Endodermal cell (in vitro differentiated cells): Measurements from ENCODE around the gene SCIMP. TPM values are rescaled to one million over a fixed set of nuclear protein-coding genes. Genes with fewer than 3 reads are reported as not detected.
"Not testable (repeated sequence)": the region's sequence is repeated elsewhere in the genome, so short reads cannot be mapped to it uniquely, and the experiment has no call there.

ENCODE experiments used
- DNase-seq: peaks from one replicate; pipeline ENCODE4 v3.0.0-alpha.2; 2017
- H3K27ac ChIP-seq: 2 replicates; pipeline ENCODE4 v1.5.1; 2013; ENCODE audit warnings: mild to moderate bottlenecking, low read depth, low read length, moderate library complexity
- H3K27me3 ChIP-seq: 2 replicates; pipeline ENCODE4 v1.6.1; 2013; ENCODE audit warnings: mild to moderate bottlenecking, low read length, moderate library complexity; ENCODE audit not compliant: insufficient read depth, control insufficient read depth, poor library complexity, severe bottlenecking
- H3K36me3 ChIP-seq: 2 replicates; pipeline ENCODE4 v1.7.0; 2013; ENCODE audit warnings: mild to moderate bottlenecking, low read length, moderate library complexity; ENCODE audit not compliant: control insufficient read depth, insufficient read depth
- H3K4me1 ChIP-seq: one replicate; pipeline ENCODE4 v1.7.0; 2013; ENCODE audit warnings: low read length; ENCODE audit not compliant: control insufficient read depth, insufficient read depth
- H3K4me3 ChIP-seq: 2 replicates; pipeline ENCODE4 v1.5.1; 2013; ENCODE audit warnings: mild to moderate bottlenecking, low read length, moderate library complexity
- H3K9ac ChIP-seq: 2 replicates; pipeline ENCODE4 v1.6.1; 2013; ENCODE audit warnings: mild to moderate bottlenecking, low read length, moderate library complexity; ENCODE audit not compliant: poor library complexity, severe bottlenecking; ENCODE audit errors: extremely low read depth
- H3K9me3 ChIP-seq: 2 replicates; pipeline ENCODE4 v1.6.1; 2013; ENCODE audit warnings: mild to moderate bottlenecking, low read length, moderate library complexity; ENCODE audit not compliant: control insufficient read depth
- H3K27ac Mint-ChIP-seq: 2 replicates; pipeline ENCODE4 v1.8.0; 2020; ENCODE audit warnings: mixed read lengths
- H3K27me3 Mint-ChIP-seq: 2 replicates; pipeline ENCODE4 v1.8.0; 2021; ENCODE audit warnings: mild to moderate bottlenecking, mixed read lengths; ENCODE audit not compliant: insufficient read depth
- H3K36me3 Mint-ChIP-seq: 2 replicates; pipeline ENCODE4 v1.8.0; 2020; ENCODE audit warnings: low read depth, mixed read lengths
- H3K4me1 Mint-ChIP-seq: 2 replicates; pipeline ENCODE4 v1.8.0; 2020; ENCODE audit warnings: mixed read lengths
- H3K4me3 Mint-ChIP-seq: 2 replicates; pipeline ENCODE4 v1.8.0; 2020; ENCODE audit warnings: mild to moderate bottlenecking, moderate library complexity, mixed read lengths
- H3K9me3 Mint-ChIP-seq: 2 replicates; pipeline ENCODE4 v1.8.0; 2020; ENCODE audit warnings: mild to moderate bottlenecking, mixed read lengths
- WGBS, 2 experiments: methylation state at CpG; one replicate each; pipeline versions ENCODE4 v1.1.5 to v1.1.7; 2013; ENCODE audit warnings: missing lambda C conversion rate in 2 of 2, mixed read lengths in 1 of 2; ENCODE audit not compliant: insufficient coverage in 1 of 2, insufficient read length in 1 of 2; 5-methylcytosine and 5-hydroxymethylcytosine counted together
- total RNA-seq, 2 donors: library from RNA; stranded (reverse); fragmentation: NEBNext Ultra II Directional in 1 of 2; extraction: Animal tissue kit (Norgen Biotek cat#: 25700) in 1 of 2; gene quantifications; 2 replicates in 1 of 2; 3 replicates in 1 of 2; pipeline ENCODE4 v1.2.1, GENCODE V29; 2021
- TF ChIP-seq, protein P1 (sequence below): fragments of 200-600 bp; sonication (generic); conservative IDR thresholded peaks from 2 replicates; pipeline ENCODE4 v1.5.0; 2021; ENCODE audit warnings: antibody characterized with exemption, mild to moderate bottlenecking

SCIMP gene
- total RNA-seq, 2 donors from 2014 or later = not detected

DNA sequence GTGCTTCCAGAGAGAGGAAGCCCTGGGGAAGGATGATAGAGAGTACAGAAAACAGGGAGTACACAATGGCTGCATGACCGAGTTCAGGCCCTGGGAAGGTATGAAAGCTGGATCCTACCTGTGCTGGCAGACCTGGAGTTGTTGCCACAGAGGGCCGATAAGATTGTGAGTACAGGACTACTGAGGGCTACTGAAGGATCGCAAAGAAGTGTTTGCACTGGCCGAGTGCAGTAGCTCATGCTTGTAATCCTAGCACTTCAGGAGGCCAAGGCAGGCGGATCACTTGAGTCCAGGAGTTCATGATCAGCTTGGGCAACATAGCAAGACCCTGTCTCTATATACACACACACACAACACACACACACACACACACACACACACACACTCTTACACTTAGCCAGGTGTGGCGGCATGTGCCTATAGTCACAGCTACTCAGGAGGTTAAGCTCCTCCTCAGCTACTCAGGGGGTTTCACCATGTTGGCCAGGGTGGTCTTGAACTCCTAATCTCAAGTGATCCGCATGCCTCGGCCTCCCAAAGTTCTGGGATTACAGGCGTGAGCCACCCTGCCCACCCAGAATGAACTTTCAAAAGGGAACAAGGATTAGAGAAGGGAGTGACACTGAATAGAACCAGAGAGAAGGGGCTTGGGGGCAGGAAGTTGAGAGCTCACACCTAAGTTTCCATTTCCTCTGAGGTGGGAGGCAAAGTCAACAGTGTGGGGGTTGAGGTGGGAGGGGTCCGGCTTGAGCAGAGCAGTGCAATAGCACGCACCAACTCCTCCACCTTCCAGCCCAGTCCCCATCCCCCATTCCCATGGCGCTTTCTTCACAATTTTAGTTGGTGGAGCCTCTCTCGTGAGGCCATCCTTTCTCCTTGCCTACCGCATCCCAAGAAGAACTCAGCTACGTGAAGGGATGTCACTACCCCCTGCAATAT lies 7.5 kb downstream of the SCIMP start:
- H3K9ac ChIP-seq = no peak overlapping the region
- Mint-ChIP-seq H3K4me1 (peaks cover 1% of the 10 kb centered on the region), H3K9me3 (no peaks in the 10 kb centered on the region), H3K27me3 (peaks cover 2% of the 10 kb centered on the region), H3K36me3 (peaks cover 7% of the 10 kb centered on the region), H3K4me3 (no peak overlapping the region), H3K27ac (no peak overlapping the region)
- H3K4me1 ChIP-seq = no peaks in the 10 kb centered on the region
- no peak overlapping the region for H3K27ac ChIP-seq
- H3K4me3 ChIP-seq = no peak overlapping the region
- no peaks in the 10 kb centered on the region for H3K36me3 ChIP-seq
- TF ChIP-seq, protein P1, sequence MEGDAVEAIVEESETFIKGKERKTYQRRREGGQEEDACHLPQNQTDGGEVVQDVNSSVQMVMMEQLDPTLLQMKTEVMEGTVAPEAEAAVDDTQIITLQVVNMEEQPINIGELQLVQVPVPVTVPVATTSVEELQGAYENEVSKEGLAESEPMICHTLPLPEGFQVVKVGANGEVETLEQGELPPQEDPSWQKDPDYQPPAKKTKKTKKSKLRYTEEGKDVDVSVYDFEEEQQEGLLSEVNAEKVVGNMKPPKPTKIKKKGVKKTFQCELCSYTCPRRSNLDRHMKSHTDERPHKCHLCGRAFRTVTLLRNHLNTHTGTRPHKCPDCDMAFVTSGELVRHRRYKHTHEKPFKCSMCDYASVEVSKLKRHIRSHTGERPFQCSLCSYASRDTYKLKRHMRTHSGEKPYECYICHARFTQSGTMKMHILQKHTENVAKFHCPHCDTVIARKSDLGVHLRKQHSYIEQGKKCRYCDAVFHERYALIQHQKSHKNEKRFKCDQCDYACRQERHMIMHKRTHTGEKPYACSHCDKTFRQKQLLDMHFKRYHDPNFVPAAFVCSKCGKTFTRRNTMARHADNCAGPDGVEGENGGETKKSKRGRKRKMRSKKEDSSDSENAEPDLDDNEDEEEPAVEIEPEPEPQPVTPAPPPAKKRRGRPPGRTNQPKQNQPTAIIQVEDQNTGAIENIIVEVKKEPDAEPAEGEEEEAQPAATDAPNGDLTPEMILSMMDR = no peak
- 92 to 94% methylated on average over 9 to 14 of the region's 15 CpGs for WGBS, 2 experiments
- peaks cover 3% of the 10 kb centered on the region for H3K9me3 ChIP-seq
- no peak for DNase-seq
- no peaks in the 10 kb centered on the region for H3K27me3 ChIP-seq

DNA sequence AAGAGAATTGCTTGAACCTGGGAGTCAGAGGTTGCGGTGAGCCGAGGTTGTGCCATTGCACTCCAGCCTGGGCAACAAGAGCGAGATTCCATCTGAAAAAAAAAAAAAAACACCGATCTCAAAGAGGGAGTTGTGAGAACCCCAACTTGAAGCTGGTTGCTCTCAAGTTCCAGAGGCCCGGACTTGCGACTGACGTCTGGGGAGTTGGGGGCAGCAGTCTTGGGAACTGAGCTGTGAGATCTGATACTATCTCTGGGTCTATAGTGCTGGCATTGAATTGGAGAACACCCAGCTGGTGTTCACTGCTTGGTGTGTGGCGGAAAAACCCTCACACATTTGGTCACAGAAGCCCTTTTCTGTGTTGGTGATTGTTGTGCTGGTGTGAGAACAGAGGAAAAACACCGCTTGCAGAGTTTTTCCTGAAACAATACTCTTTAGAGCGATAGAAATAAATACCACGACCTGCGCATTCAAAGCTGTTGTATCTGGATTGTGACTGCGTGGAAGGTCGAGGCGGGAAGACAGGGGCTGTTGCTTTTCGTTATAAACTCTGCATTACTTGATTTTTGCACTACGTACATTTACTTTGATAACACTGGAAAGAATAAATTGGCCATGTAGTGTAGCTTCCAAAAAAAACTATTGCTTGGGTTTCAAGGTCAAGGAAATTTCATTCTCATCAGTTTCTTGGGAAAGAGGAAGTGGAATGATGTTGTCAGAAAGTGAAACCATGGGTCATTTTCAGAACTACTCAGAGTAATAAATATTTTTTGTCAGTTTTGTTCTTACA lies 8.8 kb downstream of the SCIMP start:
- Mint-ChIP-seq H3K27me3 (peaks cover 2% of the 10 kb centered on the region), H3K4me3 (no peak overlapping the region), H3K9me3 (no peaks in the 10 kb centered on the region), H3K4me1 (no peaks in the 10 kb centered on the region), H3K36me3 (peaks cover 3% of the 10 kb centered on the region), H3K27ac (no peak overlapping the region)
- no peaks in the 10 kb centered on the region for H3K36me3 ChIP-seq
- WGBS, 2 experiments = 95 to 98% methylated on average over 15 to 17 of the region's 17 CpGs
- TF ChIP-seq, protein P1 = no peak
- no peak overlapping the region for H3K27ac ChIP-seq
- no peaks in the 10 kb centered on the region for H3K27me3 ChIP-seq
- DNase-seq = no peak
- no peaks in the 10 kb centered on the region for H3K9me3 ChIP-seq
- no peaks in the 10 kb centered on the region for H3K4me1 ChIP-seq
- no peak overlapping the region for H3K4me3 ChIP-seq
- no peak overlapping the region for H3K9ac ChIP-seq

DNA sequence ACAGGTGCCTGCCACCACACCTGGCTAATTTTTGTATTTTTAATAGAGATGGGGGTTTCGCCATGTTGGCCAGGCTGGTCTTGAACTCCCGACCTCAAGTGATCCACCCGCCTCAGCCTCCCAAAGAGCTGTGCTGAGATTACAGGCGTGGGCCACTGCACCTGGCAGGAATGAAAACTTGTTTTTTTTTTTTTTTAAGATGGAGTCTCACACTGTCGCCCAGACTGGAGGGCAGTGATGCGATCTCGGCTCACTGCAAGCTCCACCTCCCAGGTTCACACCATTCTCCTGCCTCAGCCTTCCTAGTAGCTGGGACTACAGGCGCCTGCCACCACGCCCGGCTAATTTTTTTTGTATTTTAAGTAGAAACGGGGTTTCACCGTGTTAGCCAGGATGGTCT lies 12.7 kb downstream of the SCIMP start:
- not testable (repeated sequence) for H3K27me3 ChIP-seq, H3K4me3 ChIP-seq, H3K4me3 Mint-ChIP-seq, H3K27me3 Mint-ChIP-seq, H3K36me3 Mint-ChIP-seq, H3K9me3 Mint-ChIP-seq, H3K27ac ChIP-seq, H3K27ac Mint-ChIP-seq, H3K9ac ChIP-seq, DNase-seq, H3K4me1 ChIP-seq, H3K9me3 ChIP-seq, H3K4me1 Mint-ChIP-seq, H3K36me3 ChIP-seq
- WGBS, 2 experiments = 95 to 100% methylated on average over 8 to 12 of the region's 12 CpGs
